Activated CD4-positive, alpha-beta T cell treated with anti-CD3 and anti-CD28 coated beads, Interleukin-2, amount 10 ng/mL, durations not matched to agents 7 days and 5 days (primary cell): Measurements from ENCODE around the gene YAP1. TPM values are rescaled to one million over a fixed set of nuclear protein-coding genes. Genes with fewer than 3 reads are reported as not detected.

Source experiments
- CTCF ChIA-PET: fragments of 350-600 bp; sonication (Branson Sonifier 250); formaldehyde crosslinking; loops from one replicate; lab custom pipeline; 2021; ENCODE audit warnings: antibody characterized with exemption; lab: Charles Lee
- POLR2A ChIA-PET: fragments of 350-600 bp; sonication (Branson Sonifier 250); formaldehyde crosslinking; loops from one replicate; lab custom pipeline; 2021; ENCODE audit warnings: antibody characterized with exemption; lab: Charles Lee
- DNase-seq: peaks from one replicate; pipeline ENCODE4 v3.0.0-alpha.2; 2020
- H3K27ac Mint-ChIP-seq: one replicate; pipeline ENCODE4 v1.8.0; 2021; ENCODE audit warnings: mild to moderate bottlenecking, moderate library complexity, mixed read lengths
- H3K27me3 Mint-ChIP-seq: one replicate; pipeline ENCODE4 v1.8.0; 2021; ENCODE audit warnings: mixed read lengths
- H3K36me3 Mint-ChIP-seq: one replicate; pipeline ENCODE4 v1.8.0; 2021; ENCODE audit warnings: low read depth, mixed read lengths
- H3K4me1 Mint-ChIP-seq: one replicate; pipeline ENCODE4 v1.8.0; 2021; ENCODE audit warnings: mixed read lengths
- H3K4me3 Mint-ChIP-seq: one replicate; pipeline ENCODE4 v1.8.0; 2021; ENCODE audit warnings: mild to moderate bottlenecking, moderate library complexity, mixed read lengths
- H3K9me3 Mint-ChIP-seq: one replicate; pipeline ENCODE4 v1.8.0; 2021; ENCODE audit warnings: mixed read lengths
- total RNA-seq, 2 experiments: library from RNA; stranded (reverse); gene quantifications; one replicate each; pipeline ENCODE4 v1.2.3, GENCODE V29; 2021

Gene YAP1
- total RNA-seq, 2 experiments from 2014 or later: not detected

GRCh38 chr11:102268083-102268984 lies 158.1 kb downstream of the YAP1 start:
- Mint-ChIP-seq H3K9me3 (no peaks in the 10 kb centered on the region), H3K4me3 (peak overlapping the region; percentile 57), H3K27ac (no peak overlapping the region), H3K4me1 (peaks cover 31% of the 10 kb centered on the region), H3K36me3 (no peaks in the 10 kb centered on the region), H3K27me3 (peaks cover 32% of the 10 kb centered on the region)
- DNase-seq: peak; percentile 74
- POLR2A ChIA-PET: interaction anchor here (0.7 kb wide), 1 partner anchor 673 kb away, joined by 3 read pairs; no protein-coding TSS in a partner anchor
- CTCF ChIA-PET: interaction anchor here (0.8 to 2.1 kb wide), 5 partner anchors 11 to 122 kb away, joined by 3 to 6 read pairs (median 5); no protein-coding TSS in a partner anchor

- no peak overlapping the region for H3K27ac Mint-ChIP-seq
Measured at GRCh38 chr11:102268985-102269470, 158.8 kb downstream of the YAP1 start.

GRCh38 chr11:102269927-102270326 lies 159.7 kb downstream of the YAP1 start:
- Mint-ChIP-seq H3K27ac (no peak overlapping the region), H3K27me3 (peaks cover 32% of the 10 kb centered on the region), H3K36me3 (no peaks in the 10 kb centered on the region), H3K9me3 (no peaks in the 10 kb centered on the region), H3K4me1 (peaks cover 31% of the 10 kb centered on the region), H3K4me3 (no peak overlapping the region)
- ChIA-PET POLR2A (no interaction called here), CTCF (interaction anchor here (2.1 kb wide), 1 partner anchor 24 kb away, joined by 6 read pairs; no protein-coding TSS in a partner anchor)
- no peak for DNase-seq

More at GRCh38 chr11:102268985-102269470, 158.8 kb downstream of the YAP1 start:
- no peak for DNase-seq
- Mint-ChIP-seq H3K9me3 (no peaks in the 10 kb centered on the region), H3K27me3 (peaks cover 32% of the 10 kb centered on the region), H3K36me3 (no peaks in the 10 kb centered on the region), H3K4me3 (peak overlapping the region; percentile 57), H3K4me1 (peaks cover 31% of the 10 kb centered on the region)
- CTCF ChIA-PET: interaction anchor here (0.6 to 2.1 kb wide), 5 partner anchors 9 to 121 kb away, joined by 4 to 6 read pairs (median 5); no protein-coding TSS in a partner anchor
- POLR2A ChIA-PET: interaction anchor here (0.7 kb wide), 1 partner anchor 673 kb away, joined by 3 read pairs; no protein-coding TSS in a partner anchor

DNA sequence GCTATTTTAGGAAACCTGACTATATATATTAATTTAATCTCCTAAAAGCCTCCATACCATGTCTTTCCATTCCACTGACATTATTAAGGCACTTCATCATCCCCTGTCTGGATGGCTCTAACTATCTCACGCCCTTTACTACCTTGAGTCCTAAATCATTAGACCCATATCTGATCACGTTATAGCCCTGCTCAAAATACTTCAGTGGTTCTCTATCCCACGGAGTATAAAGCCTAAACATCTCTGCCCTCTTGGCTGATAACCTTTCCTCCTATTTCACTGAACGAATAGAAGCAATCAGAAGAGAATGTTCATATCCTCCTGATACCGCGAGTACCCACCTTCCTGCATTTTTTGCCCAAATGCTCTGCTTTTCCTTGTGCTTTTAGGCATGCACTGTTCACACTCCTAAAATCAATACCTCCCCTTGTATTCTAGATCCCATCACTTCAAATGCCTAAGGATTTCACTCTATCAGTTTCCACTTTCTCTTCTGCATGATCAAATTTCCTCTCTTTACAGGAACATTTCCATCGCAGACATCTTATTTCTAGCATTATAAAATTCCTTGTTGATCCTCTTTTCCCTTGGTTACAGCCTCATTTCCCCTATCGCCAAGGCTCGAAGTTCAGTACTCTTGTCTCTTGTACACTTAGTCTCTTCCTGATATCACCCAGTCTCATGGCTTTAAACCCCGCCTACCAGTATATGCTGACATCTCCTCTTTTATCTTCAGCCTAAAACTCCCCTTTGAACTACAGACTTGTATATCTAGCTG lies 162.0 kb downstream of the YAP1 start:
- DNase-seq: no peak
- Mint-ChIP-seq H3K4me3 (no peak overlapping the region), H3K9me3 (no peaks in the 10 kb centered on the region), H3K27me3 (peaks cover 35% of the 10 kb centered on the region), H3K4me1 (peaks cover 31% of the 10 kb centered on the region), H3K36me3 (no peaks in the 10 kb centered on the region), H3K27ac (no peak overlapping the region)
- ChIA-PET POLR2A (no interaction called here), CTCF (no interaction called here)

GRCh38 chr11:102274628-102275027 lies 164.4 kb downstream of the YAP1 start:
- no peaks in the 10 kb centered on the region for H3K36me3 Mint-ChIP-seq
- H3K4me3 Mint-ChIP-seq: no peak overlapping the region
- peaks cover 20% of the 10 kb centered on the region for H3K27me3 Mint-ChIP-seq
- H3K4me1 Mint-ChIP-seq: peaks cover 21% of the 10 kb centered on the region
- DNase-seq: no peak
- CTCF ChIA-PET: interaction anchor here (1.3 kb wide), 1 partner anchor 67 kb away, joined by 3 read pairs; no protein-coding TSS in a partner anchor
- no peak overlapping the region for H3K27ac Mint-ChIP-seq
- POLR2A ChIA-PET: no interaction called here
- no peaks in the 10 kb centered on the region for H3K9me3 Mint-ChIP-seq

DNA sequence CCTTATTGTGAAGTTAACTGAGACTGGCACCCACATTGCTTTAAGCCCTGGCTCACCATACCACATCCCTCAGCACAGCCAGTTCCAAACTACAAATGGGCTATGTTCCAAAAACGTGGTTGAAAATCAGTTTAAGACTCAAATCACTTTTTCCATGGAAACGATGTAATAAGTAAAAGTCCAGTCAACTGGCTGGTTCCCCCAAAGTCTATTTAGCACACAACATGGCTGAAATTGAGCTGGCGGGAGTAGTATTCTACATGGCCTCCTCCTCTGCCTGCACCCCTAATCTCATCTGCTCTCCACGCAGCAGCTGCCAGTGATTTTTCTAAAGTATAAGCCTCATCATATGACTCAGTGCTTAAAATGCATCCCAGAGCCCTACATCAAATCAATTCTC lies 166.1 kb downstream of the YAP1 start:
- H3K36me3 Mint-ChIP-seq: no peaks in the 10 kb centered on the region
- H3K9me3 Mint-ChIP-seq: no peaks in the 10 kb centered on the region
- H3K4me1 Mint-ChIP-seq: peaks cover 17% of the 10 kb centered on the region
- no peak overlapping the region for H3K4me3 Mint-ChIP-seq
- no peak for DNase-seq
- peaks cover 12% of the 10 kb centered on the region for H3K27me3 Mint-ChIP-seq
- H3K27ac Mint-ChIP-seq: no peak overlapping the region
- ChIA-PET POLR2A (no interaction called here), CTCF (interaction anchor here (1.3 kb wide), 1 partner anchor 17 kb away, joined by 6 read pairs; no protein-coding TSS in a partner anchor)

DNA sequence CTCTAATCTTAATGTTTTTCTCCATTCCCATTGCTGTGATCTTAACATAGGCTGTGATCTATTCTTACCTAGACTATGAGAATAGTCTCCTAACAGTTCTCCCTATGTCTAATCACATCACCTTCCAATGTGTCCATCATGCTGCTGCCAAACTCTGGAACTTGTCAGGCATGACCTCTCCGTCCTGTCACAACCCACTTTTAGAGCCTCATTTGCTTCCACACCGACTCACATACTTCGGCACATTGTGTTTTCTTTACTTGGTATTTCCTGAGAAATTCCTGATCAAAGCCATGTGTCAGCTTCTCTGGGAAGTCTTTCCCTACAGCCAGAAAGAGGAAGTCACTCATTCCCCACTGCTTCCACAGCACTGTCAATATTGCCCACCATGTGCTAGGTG lies 166.5 kb downstream of the YAP1 start:
- ChIA-PET CTCF (interaction anchor here (1.3 kb wide), 1 partner anchor 17 kb away, joined by 6 read pairs; no protein-coding TSS in a partner anchor), POLR2A (no interaction called here)
- Mint-ChIP-seq H3K9me3 (no peaks in the 10 kb centered on the region), H3K27ac (no peak overlapping the region), H3K36me3 (no peaks in the 10 kb centered on the region), H3K4me1 (peaks cover 17% of the 10 kb centered on the region), H3K4me3 (no peak overlapping the region), H3K27me3 (peaks cover 9% of the 10 kb centered on the region)
- DNase-seq: no peak

GRCh38 chr11:102279641-102280170 lies 169.5 kb downstream of the YAP1 start:
- CTCF ChIA-PET: interaction anchor here (0.6 to 1.1 kb wide), 4 partner anchors 9 to 1908 kb away, joined by 3 to 4 read pairs (median 4); no protein-coding TSS in a partner anchor
- Mint-ChIP-seq H3K27ac (no peak overlapping the region), H3K27me3 (peaks cover 3% of the 10 kb centered on the region), H3K36me3 (no peaks in the 10 kb centered on the region), H3K4me3 (no peak overlapping the region), H3K4me1 (peaks cover 10% of the 10 kb centered on the region), H3K9me3 (no peaks in the 10 kb centered on the region)
- no peak for DNase-seq
- POLR2A ChIA-PET: no interaction called here

GRCh38 chr11:102280245-102280833 lies 170.1 kb downstream of the YAP1 start:
- Mint-ChIP-seq H3K9me3 (no peaks in the 10 kb centered on the region), H3K27ac (no peak overlapping the region), H3K4me1 (peaks cover 10% of the 10 kb centered on the region), H3K27me3 (peaks cover 3% of the 10 kb centered on the region), H3K36me3 (no peaks in the 10 kb centered on the region), H3K4me3 (no peak overlapping the region)
- CTCF ChIA-PET: interaction anchor here (0.6 to 1.6 kb wide), 4 partner anchors 8 to 1907 kb away, joined by 3 to 4 read pairs (median 4); no protein-coding TSS in a partner anchor
- POLR2A ChIA-PET: no interaction called here
- no peak for DNase-seq
